CD8-positive, alpha-beta memory T cell (primary cell): ENCODE results near the gene FBXO44. TPM values are rescaled to one million over a fixed set of nuclear protein-coding genes. Genes with fewer than 3 reads are reported as not detected.

Experiments used
- CTCF ChIA-PET: fragments of 350-600 bp; sonication (Branson Sonifier 250); formaldehyde crosslinking; loops from one replicate; lab custom pipeline; 2021; ENCODE audit warnings: antibody characterized with exemption; lab: Charles Lee
- POLR2A ChIA-PET: fragments of 350-600 bp; sonication (Branson Sonifier 250); formaldehyde crosslinking; loops from one replicate; lab custom pipeline; 2021; ENCODE audit warnings: antibody characterized with exemption; lab: Charles Lee
- DNase-seq, 5 donors: peaks; one replicate each; pipeline versions ENCODE4 v3.0.0 to v3.0.0-alpha.2; 2020 to 2022; ENCODE audit warnings: mixed read lengths in 1 of 5
- H3K27ac ChIP-seq: one replicate; pipeline ENCODE4 v1.7.0; 2013; ENCODE audit warnings: low read depth, mild to moderate bottlenecking, low read length, moderate library complexity
- H3K27me3 ChIP-seq: 2 replicates; pipeline ENCODE4 v1.7.0; 2013; ENCODE audit warnings: low read length, mild to moderate bottlenecking; ENCODE audit not compliant: insufficient read depth, poor library complexity, severe bottlenecking
- H3K36me3 ChIP-seq: 2 replicates; pipeline ENCODE4 v1.7.0; 2013; ENCODE audit warnings: mild to moderate bottlenecking, low read length, moderate library complexity; ENCODE audit not compliant: insufficient read depth
- H3K4me1 ChIP-seq: 2 replicates; pipeline ENCODE4 v1.7.0; 2013; ENCODE audit warnings: mild to moderate bottlenecking, low read length, moderate library complexity; ENCODE audit not compliant: insufficient read depth
- H3K4me3 ChIP-seq: 2 replicates; pipeline ENCODE4 v1.7.0; 2013; ENCODE audit warnings: mild to moderate bottlenecking, low read length
- H3K9me3 ChIP-seq: 2 replicates; pipeline ENCODE4 v1.7.0; 2013; ENCODE audit warnings: mild to moderate bottlenecking, low read length
- H3K27ac Mint-ChIP-seq, 8 donors: one replicate each; pipeline ENCODE4 v1.8.0; 2020 to 2021; ENCODE audit warnings: mixed read lengths in 8 of 8, mild to moderate bottlenecking in 6 of 8, inconsistent platforms in 3 of 8, moderate library complexity in 3 of 8
- H3K27me3 Mint-ChIP-seq, 2 donors: one replicate each; pipeline ENCODE4 v1.8.0; 2020 to 2021; ENCODE audit warnings: mixed read lengths in 2 of 2, mild to moderate bottlenecking in 1 of 2, moderate library complexity in 1 of 2
- H3K36me3 Mint-ChIP-seq, 3 donors: one replicate each; pipeline ENCODE4 v1.8.0; 2020 to 2021; ENCODE audit warnings: mixed read lengths in 3 of 3, inconsistent platforms in 1 of 3, mild to moderate bottlenecking in 1 of 3
- H3K4me1 Mint-ChIP-seq, 3 donors: one replicate each; pipeline ENCODE4 v1.8.0; 2020 to 2021; ENCODE audit warnings: mixed read lengths in 3 of 3, inconsistent platforms in 1 of 3, mild to moderate bottlenecking in 1 of 3
- H3K4me3 Mint-ChIP-seq, 7 donors: one replicate each; pipeline ENCODE4 v1.8.0; 2020 to 2021; ENCODE audit warnings: mixed read lengths in 7 of 7, mild to moderate bottlenecking in 6 of 7, moderate library complexity in 4 of 7, inconsistent platforms in 2 of 7
- H3K9me3 Mint-ChIP-seq, 5 donors: one replicate each; pipeline ENCODE4 v1.8.0; 2020 to 2022; ENCODE audit warnings: mixed read lengths in 5 of 5, mild to moderate bottlenecking in 3 of 5, moderate library complexity in 2 of 5, inconsistent platforms in 1 of 5
- polyA plus RNA-seq: library from polyadenylated mRNA; unstranded; fragments of 300-500 nt; fragmentation: Illumina TruSeq; gene quantifications from one replicate; pipeline ENCODE4 v1.2.3, GENCODE V29; 2021
- total RNA-seq, 2 experiments: library from RNA; stranded (reverse); gene quantifications; one replicate each; pipeline ENCODE4 v1.2.3, GENCODE V29; 2021

Gene FBXO44
- total and polyA plus RNA-seq, 3 experiments from 2014 or later: 12.0 to 16.0 (median 14.2) TPM

GRCh38 chr1:11628767-11629166, 25.9 kb upstream of the FBXO44 start:
- Histone ChIP-seq H3K4me3 (no peak overlapping the region), H3K36me3 (no peaks in the 10 kb centered on the region), H3K4me1 (no peaks in the 10 kb centered on the region), H3K27me3 (no peaks in the 10 kb centered on the region), H3K9me3 (no peaks in the 10 kb centered on the region), H3K27ac (no peak overlapping the region)
- peaks cover 0 to 1% (median 0%) of the 10 kb centered on the region in 3 donors for H3K4me1 Mint-ChIP-seq
- no peak overlapping the region for H3K4me3 Mint-ChIP-seq
- peaks cover 12 to 62% of the 10 kb centered on the region in 2 donors for H3K27me3 Mint-ChIP-seq
- no peak overlapping the region for H3K27ac Mint-ChIP-seq
- DNase-seq: no peak
- no peaks in the 10 kb centered on the region for H3K36me3 Mint-ChIP-seq
- H3K9me3 Mint-ChIP-seq: no peaks in the 10 kb centered on the region
- ChIA-PET CTCF (no interaction called here), POLR2A (no interaction called here)

GRCh38 chr1:11629184-11630016, 25.3 kb upstream of the FBXO44 start:
- Histone ChIP-seq H3K4me3 (no peak overlapping the region), H3K27ac (no peak overlapping the region), H3K36me3 (no peaks in the 10 kb centered on the region), H3K9me3 (no peaks in the 10 kb centered on the region), H3K27me3 (no peaks in the 10 kb centered on the region), H3K4me1 (no peaks in the 10 kb centered on the region)
- peaks cover 12 to 63% of the 10 kb centered on the region in 2 donors for H3K27me3 Mint-ChIP-seq
- H3K36me3 Mint-ChIP-seq: no peaks in the 10 kb centered on the region
- POLR2A ChIA-PET: no interaction called here
- H3K4me3 Mint-ChIP-seq: no peak overlapping the region
- H3K4me1 Mint-ChIP-seq: peaks cover 0 to 1% (median 0%) of the 10 kb centered on the region in 3 donors
- H3K9me3 Mint-ChIP-seq: no peaks in the 10 kb centered on the region
- CTCF ChIA-PET: interaction anchor here (1.1 kb wide), 1 partner anchor 13 kb away, joined by 3 read pairs; no protein-coding TSS in a partner anchor
- DNase-seq: no peak
- H3K27ac Mint-ChIP-seq: no peak overlapping the region

GRCh38 chr1:11634365-11635192, 20.1 kb upstream of the FBXO44 start:
- Histone ChIP-seq H3K27ac (no peak overlapping the region), H3K9me3 (no peaks in the 10 kb centered on the region), H3K27me3 (no peaks in the 10 kb centered on the region), H3K36me3 (no peaks in the 10 kb centered on the region), H3K4me1 (no peaks in the 10 kb centered on the region), H3K4me3 (no peak overlapping the region)
- ChIA-PET POLR2A (no interaction called here), CTCF (interaction anchor here (0.5 to 1.8 kb wide), 3 partner anchors 8 to 89 kb away, joined by 3 to 7 read pairs (median 3); no protein-coding TSS in a partner anchor)
- peaks cover 7 to 47% of the 10 kb centered on the region in 2 donors for H3K27me3 Mint-ChIP-seq
- H3K9me3 Mint-ChIP-seq: no peaks in the 10 kb centered on the region
- no peak overlapping the region for H3K27ac Mint-ChIP-seq
- H3K4me1 Mint-ChIP-seq: peaks cover 0 to 1% (median 0%) of the 10 kb centered on the region in 3 donors
- peaks cover 0 to 1% (median 0%) of the 10 kb centered on the region in 3 donors for H3K36me3 Mint-ChIP-seq
- no peak for DNase-seq
- no peak overlapping the region for H3K4me3 Mint-ChIP-seq

- Histone ChIP-seq H3K27me3 (no peaks in the 10 kb centered on the region), H3K9me3 (no peaks in the 10 kb centered on the region), H3K4me1 (no peaks in the 10 kb centered on the region), H3K4me3 (no peak overlapping the region), H3K36me3 (no peaks in the 10 kb centered on the region), H3K27ac (no peak overlapping the region)
- CTCF ChIA-PET: no interaction called here
- Mint-ChIP-seq H3K36me3 (peaks cover 0 to 1% (median 0%) of the 10 kb centered on the region in 3 donors), H3K9me3 (no peaks in the 10 kb centered on the region), H3K27me3 (peaks cover 9 to 32% of the 10 kb centered on the region in 2 donors), H3K27ac (no peak overlapping the region), H3K4me3 (no peak overlapping the region), H3K4me1 (peaks cover 0 to 2% (median 0%) of the 10 kb centered on the region in 3 donors)
- POLR2A ChIA-PET: no interaction called here
- no peak for DNase-seq
Observed at GRCh38 chr1:11638121-11638520, 16.6 kb upstream of the FBXO44 start.

GRCh38 chr1:11639372-11639771, 15.3 kb upstream of the FBXO44 start:
- Histone ChIP-seq H3K4me1 (no peaks in the 10 kb centered on the region), H3K27ac (no peak overlapping the region), H3K36me3 (no peaks in the 10 kb centered on the region), H3K4me3 (no peak overlapping the region), H3K9me3 (no peaks in the 10 kb centered on the region), H3K27me3 (no peaks in the 10 kb centered on the region)
- no peak for DNase-seq
- ChIA-PET CTCF (interaction anchor here (0.8 to 1.1 kb wide), 2 partner anchors 601 to 602 kb away, joined by 3 to 4 read pairs; no protein-coding TSS in a partner anchor), POLR2A (no interaction called here)
- no peaks in the 10 kb centered on the region for H3K9me3 Mint-ChIP-seq
- H3K36me3 Mint-ChIP-seq: peaks cover 0 to 1% (median 0%) of the 10 kb centered on the region in 3 donors
- peaks cover 0 to 2% (median 0%) of the 10 kb centered on the region in 3 donors for H3K4me1 Mint-ChIP-seq
- H3K27me3 Mint-ChIP-seq: peaks cover 9 to 26% of the 10 kb centered on the region in 2 donors
- no peak overlapping the region for H3K4me3 Mint-ChIP-seq
- no peak overlapping the region for H3K27ac Mint-ChIP-seq

- DNase-seq: no peak
- CTCF ChIA-PET: interaction anchor here (0.8 to 1.8 kb wide), 2 partner anchors 79 to 603 kb away, joined by 3 to 4 read pairs; no protein-coding TSS in a partner anchor
- Histone ChIP-seq H3K36me3 (no peaks in the 10 kb centered on the region), H3K27ac (no peak overlapping the region), H3K4me3 (no peak overlapping the region), H3K27me3 (no peaks in the 10 kb centered on the region), H3K9me3 (no peaks in the 10 kb centered on the region), H3K4me1 (no peaks in the 10 kb centered on the region)
- Mint-ChIP-seq H3K36me3 (peaks cover 0 to 1% (median 0%) of the 10 kb centered on the region in 3 donors), H3K4me1 (peaks cover 0 to 2% (median 0%) of the 10 kb centered on the region in 3 donors), H3K4me3 (no peak overlapping the region), H3K27ac (no peak overlapping the region), H3K27me3 (peaks cover 5 to 23% of the 10 kb centered on the region in 2 donors), H3K9me3 (no peaks in the 10 kb centered on the region)
- POLR2A ChIA-PET: no interaction called here
Observed at GRCh38 chr1:11640101-11640500, 14.6 kb upstream of the FBXO44 start.

GRCh38 chr1:11640944-11641343, 13.7 kb upstream of the FBXO44 start:
- Mint-ChIP-seq H3K27me3 (peaks cover 2 to 20% of the 10 kb centered on the region in 2 donors), H3K9me3 (no peaks in the 10 kb centered on the region), H3K4me1 (peaks cover 0 to 2% (median 0%) of the 10 kb centered on the region in 3 donors), H3K27ac (no peak overlapping the region), H3K4me3 (no peak overlapping the region), H3K36me3 (peaks cover 0 to 1% (median 0%) of the 10 kb centered on the region in 3 donors)
- Histone ChIP-seq H3K4me3 (no peak overlapping the region), H3K27me3 (no peaks in the 10 kb centered on the region), H3K36me3 (no peaks in the 10 kb centered on the region), H3K9me3 (no peaks in the 10 kb centered on the region), H3K27ac (no peak overlapping the region), H3K4me1 (no peaks in the 10 kb centered on the region)
- CTCF ChIA-PET: interaction anchor here (1.6 to 5.6 kb wide), 5 partner anchors 9 to 604 kb away, joined by 4 to 52 read pairs (median 10); no protein-coding TSS in a partner anchor
- no peak for DNase-seq
- POLR2A ChIA-PET: no interaction called here
